CD14-positive monocyte (primary cell): ENCODE measurements around the gene CYBB. TPM values are rescaled to one million over a fixed set of nuclear protein-coding genes. Genes with fewer than 3 reads are reported as not detected.

ENCODE experiments used
- DNase-seq, 3 donors: peaks; one replicate each; pipeline ENCODE4 v3.0.0-alpha.2; 2011 to 2022
- H2AFZ ChIP-seq: 2 replicates; pipeline ENCODE4 v1.6.0; 2012; ENCODE audit warnings: mild to moderate bottlenecking, low read depth, low read length, inconsistent platforms; ENCODE audit not compliant: insufficient read depth, poor library complexity, severe bottlenecking
- H3K27ac ChIP-seq, 2 donors: 1 replicate in 1 of 2; 2 replicates in 1 of 2; pipeline ENCODE4 v1.5.1; 2012 to 2013; ENCODE audit warnings: low read length in 2 of 2, control low read depth in 1 of 2, inconsistent platforms in 1 of 2, low read depth in 1 of 2, mild to moderate bottlenecking in 1 of 2
- H3K27me3 ChIP-seq, 2 donors: one replicate each; pipeline versions ENCODE4 v1.6.0 to v1.6.1; 2011 to 2013; ENCODE audit warnings: low read length in 2 of 2; ENCODE audit not compliant: control insufficient read depth in 2 of 2, insufficient read depth in 2 of 2
- H3K36me3 ChIP-seq, 2 donors: replicated peaks in 1 of 2; 1 replicate in 1 of 2; 2 replicates in 1 of 2; pipeline versions ENCODE4 v1.5.1 to v1.6.1; 2012 to 2013; ENCODE audit warnings: low read length in 2 of 2, control low read depth in 1 of 2, inconsistent platforms in 1 of 2, mild to moderate bottlenecking in 1 of 2; ENCODE audit not compliant: insufficient read depth in 2 of 2, control insufficient read depth in 1 of 2
- H3K4me1 ChIP-seq, 2 donors: 1 replicate in 1 of 2; 2 replicates in 1 of 2; pipeline versions ENCODE4 v1.5.1 to v1.6.1; 2012 to 2013; ENCODE audit warnings: low read length in 2 of 2, control low read depth in 1 of 2, inconsistent platforms in 1 of 2, mild to moderate bottlenecking in 1 of 2, moderate library complexity in 1 of 2; ENCODE audit not compliant: insufficient read depth in 2 of 2, control insufficient read depth in 1 of 2
- H3K4me2 ChIP-seq: replicated peaks from 2 replicates; pipeline ENCODE3; 2012; ENCODE audit warnings: low read length, moderate library complexity, mild to moderate bottlenecking; ENCODE audit not compliant: poor library complexity, severe bottlenecking; ENCODE audit errors: extremely low read depth
- H3K4me3 ChIP-seq, 3 experiments: fragments of 200-600 bp in 1 of 3; sonication (generic) in 1 of 3; replicated peaks in 1 of 3; 1 replicate in 2 of 3; 2 replicates in 1 of 3; pipeline ENCODE4 v1.5.1; 2011 to 2013; ENCODE audit warnings: low read length in 3 of 3, mild to moderate bottlenecking in 3 of 3, control low read depth in 2 of 3, low read depth in 2 of 3, inconsistent platforms in 1 of 3, moderate library complexity in 1 of 3
- H3K79me2 ChIP-seq: 2 replicates; pipeline ENCODE4 v1.6.0; 2012; ENCODE audit warnings: mild to moderate bottlenecking, control low read depth, inconsistent platforms, low read length, moderate library complexity; ENCODE audit not compliant: insufficient read depth
- H3K9ac ChIP-seq: 2 replicates; pipeline ENCODE4 v1.6.0; 2017; ENCODE audit warnings: low read length, mild to moderate bottlenecking; ENCODE audit not compliant: insufficient read depth, poor library complexity, severe bottlenecking
- H3K9me3 ChIP-seq, 2 donors: replicated peaks in 1 of 2; 1 replicate in 1 of 2; 2 replicates in 1 of 2; pipeline versions ENCODE4 v1.5.1 to v1.6.1; 2012 to 2013; ENCODE audit warnings: low read length in 2 of 2, control low read depth in 1 of 2; ENCODE audit not compliant: control insufficient read depth in 1 of 2, insufficient read depth in 1 of 2
- H4K20me1 ChIP-seq: 2 replicates; pipeline ENCODE4 v1.6.0; 2012; ENCODE audit warnings: mild to moderate bottlenecking, low read length, control low read depth, moderate library complexity; ENCODE audit not compliant: insufficient read depth
- H3K27ac Mint-ChIP-seq, 7 donors: one replicate each; pipeline ENCODE4 v1.8.0; 2020; ENCODE audit warnings: mild to moderate bottlenecking in 7 of 7, mixed read lengths in 7 of 7, moderate library complexity in 6 of 7, inconsistent platforms in 2 of 7
- H3K27me3 Mint-ChIP-seq, 3 donors: one replicate each; pipeline ENCODE4 v1.8.0; 2021 to 2022; ENCODE audit warnings: low read depth in 3 of 3, mild to moderate bottlenecking in 3 of 3, mixed read lengths in 3 of 3, moderate library complexity in 3 of 3, inconsistent platforms in 1 of 3
- H3K36me3 Mint-ChIP-seq, 2 donors: one replicate each; pipeline ENCODE4 v1.8.0; 2020; ENCODE audit warnings: mixed read lengths in 2 of 2, inconsistent platforms in 1 of 2, mild to moderate bottlenecking in 1 of 2
- H3K4me1 Mint-ChIP-seq: one replicate; pipeline ENCODE4 v1.8.0; 2020; ENCODE audit warnings: mild to moderate bottlenecking, mixed read lengths
- H3K4me3 Mint-ChIP-seq, 2 donors: one replicate each; pipeline ENCODE4 v1.8.0; 2020; ENCODE audit warnings: mild to moderate bottlenecking in 2 of 2, mixed read lengths in 2 of 2, moderate library complexity in 1 of 2
- H3K9me3 Mint-ChIP-seq, 7 donors: one replicate each; pipeline ENCODE4 v1.8.0; 2020 to 2022; ENCODE audit warnings: mixed read lengths in 7 of 7, mild to moderate bottlenecking in 6 of 7, moderate library complexity in 6 of 7, inconsistent platforms in 2 of 7
- CTCF ChIP-seq: fragments of 200-600 bp; IDR thresholded peaks from one replicate; pipeline ENCODE4 v1.8.0; 2022; ENCODE audit warnings: antibody characterized with exemption, mild to moderate bottlenecking
- WGBS: methylation state at CpG from one replicate; pipeline ENCODE4 v1.1.5; 2013; ENCODE audit warnings: missing lambda C conversion rate; ENCODE audit not compliant: insufficient coverage; 5-methylcytosine and 5-hydroxymethylcytosine counted together
- intact Hi-C, 2 donors: fragments of 100-400 bp; cut with micrococcal nuclease; formaldehyde crosslinking; loops; one replicate each; pipeline versions ENCODE4 v1.15.0 to v1.15.1; 2023
- polyA plus RNA-seq, 3 donors: library from polyadenylated mRNA; depleted of rRNA in 1 of 3; unstranded in 2 of 3; stranded (reverse) in 1 of 3; fragments of 300-500 nt in 2 of 3; fragments of >200 nt in 1 of 3; fragmentation: Illumina TruSeq in 2 of 3; gene quantifications; 1 replicate in 2 of 3; 2 replicates in 1 of 3; pipeline ENCODE4 v1.2.3, GENCODE V29; 2012 to 2021

The CYBB gene
- polyA plus RNA-seq, 3 donors, result 328 to 851 (median 842) TPM

- no peak overlapping the region for H3K4me3 Mint-ChIP-seq
- Histone ChIP-seq H3K27me3 (peaks cover 0 to 2% of the 10 kb centered on the region in 2 donors), H4K20me1 (no peaks in the 10 kb centered on the region), H3K4me1 (no peaks in the 10 kb centered on the region), H3K4me2 (no peak overlapping the region), H3K79me2 (no peaks in the 10 kb centered on the region), H3K9me3 (no peaks in the 10 kb centered on the region), H3K27ac (no peak overlapping the region), H2AFZ (no peak overlapping the region), H3K9ac (no peak overlapping the region), H3K4me3 (no peak overlapping the region), H3K36me3 (no peaks in the 10 kb centered on the region)
- no peaks in the 10 kb centered on the region for H3K4me1 Mint-ChIP-seq
- no peaks in the 10 kb centered on the region for H3K36me3 Mint-ChIP-seq
- WGBS, result no CpG with 5 or more reads among the region's 2 CpGs
- H3K9me3 Mint-ChIP-seq, result peaks cover 0 to 3% (median 0%) of the 10 kb centered on the region in 7 donors
- peaks cover 0 to 14% (median 5%) of the 10 kb centered on the region in 3 donors for H3K27me3 Mint-ChIP-seq
- intact Hi-C loops, result no loop called here
- H3K27ac Mint-ChIP-seq, result no peak overlapping the region
- no peak for TF ChIP-seq CTCF
- DNase-seq, result no peak
Measured at GRCh38 chrX:37854748-37855147, 74.9 kb downstream of the CYBB start.

- no peaks in the 10 kb centered on the region for H3K9me3 ChIP-seq
Measured at GRCh38 chrX:37860721-37861120, 80.9 kb downstream of the CYBB start.

More at GRCh38 chrX:37860721-37861120, 80.9 kb downstream of the CYBB start:
- Histone ChIP-seq H3K4me3 (no peak overlapping the region), H3K27me3 (peaks cover 0 to 3% of the 10 kb centered on the region in 2 donors), H3K4me1 (no peaks in the 10 kb centered on the region), H3K36me3 (no peaks in the 10 kb centered on the region), H2AFZ (no peak overlapping the region), H3K9ac (no peak overlapping the region), H3K79me2 (no peaks in the 10 kb centered on the region), H4K20me1 (no peaks in the 10 kb centered on the region), H3K27ac (no peak overlapping the region), H3K4me2 (no peak overlapping the region)
- no peak overlapping the region for H3K4me3 Mint-ChIP-seq
- TF ChIP-seq CTCF, result no peak
- H3K27me3 Mint-ChIP-seq, result peaks cover 2 to 17% (median 10%) of the 10 kb centered on the region in 3 donors
- H3K9me3 Mint-ChIP-seq, result peaks cover 0 to 2% (median 0%) of the 10 kb centered on the region in 7 donors
- no peak overlapping the region for H3K27ac Mint-ChIP-seq
- no peaks in the 10 kb centered on the region for H3K4me1 Mint-ChIP-seq
- H3K36me3 Mint-ChIP-seq, result no peaks in the 10 kb centered on the region
- intact Hi-C loops, result no loop called here
- 100% methylated on average over 1 of the region's 6 CpGs for WGBS
- no peak for DNase-seq
